ENCODE results near the gene LMX1B. TPM values are rescaled to one million over a fixed set of nuclear protein-coding genes. Genes with fewer than 3 reads are reported as not detected.
"Not testable (repeated sequence)": the region's sequence is repeated elsewhere in the genome, so short reads cannot be mapped to it uniquely, and the experiment has no call there.

Gene LMX1B
- total RNA-seq, 1 donor from 2014 or later: 1.3 TPM

GRCh38 chr9:126578029-126578428, 35.7 kb upstream of the LMX1B start:
- DNase-seq: no peak
- TF ChIP-seq CTCF (IDR thresholded peaks at IDR 0.05; ENCODE audit: borderline replicate concordance): no peak
- Histone ChIP-seq H3K36me3 (no peaks in the 10 kb centered on the region), H3K4me3 (no peak overlapping the region), H3K27me3 (ENCODE audit: low read depth) (peaks cover 30% of the 10 kb centered on the region), H3K9me3 (replicated peaks) (no peaks in the 10 kb centered on the region), H3K4me1 (no peaks in the 10 kb centered on the region), H3K27ac (replicated peaks) (no peak overlapping the region)
- intact Hi-C loops (cut with micrococcal nuclease): no loop called here

DNA sequence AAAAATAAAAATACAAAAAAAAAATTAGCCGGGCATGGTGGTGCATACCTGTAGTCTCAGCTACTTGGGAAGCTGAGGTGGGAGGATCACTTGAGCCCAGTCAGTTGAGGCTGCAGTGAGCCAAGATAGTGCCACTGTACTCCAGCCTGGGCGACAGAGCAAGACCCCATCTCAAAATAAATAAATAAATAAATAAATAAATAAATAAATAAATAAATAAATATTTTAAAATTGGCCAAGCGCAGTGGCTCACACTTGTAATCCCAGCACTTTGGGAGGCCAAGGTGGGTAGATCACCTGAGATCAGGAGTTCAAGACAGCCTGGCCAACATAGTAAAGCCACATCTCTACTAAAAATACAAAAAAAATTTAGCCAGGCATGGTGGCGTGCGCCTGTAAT, 33.4 kb upstream of the LMX1B start:
- H3K4me3 ChIP-seq; H3K9me3 ChIP-seq (replicated peaks); DNase-seq; H3K4me1 ChIP-seq; H3K27ac ChIP-seq (replicated peaks); intact Hi-C loops (cut with micrococcal nuclease); H3K36me3 ChIP-seq: not testable (repeated sequence)
- H3K27me3 ChIP-seq (ENCODE audit: low read depth): peaks cover 30% of the 10 kb centered on the region

GRCh38 chr9:126581893-126582292, 31.8 kb upstream of the LMX1B start:
- TF ChIP-seq CTCF (IDR thresholded peaks at IDR 0.05; ENCODE audit: borderline replicate concordance): no peak
- no peak for DNase-seq
- Histone ChIP-seq H3K4me1 (peaks cover 7% of the 10 kb centered on the region), H3K36me3 (no peaks in the 10 kb centered on the region), H3K9me3 (replicated peaks) (no peaks in the 10 kb centered on the region), H3K4me3 (no peak overlapping the region), H3K27me3 (ENCODE audit: low read depth) (peaks cover 25% of the 10 kb centered on the region), H3K27ac (replicated peaks) (no peak overlapping the region)
- intact Hi-C loops (cut with micrococcal nuclease): no loop called here

GRCh38 chr9:126582427-126582826, 31.3 kb upstream of the LMX1B start:
- DNase-seq: no peak
- no peak for TF ChIP-seq CTCF (IDR thresholded peaks at IDR 0.05; ENCODE audit: borderline replicate concordance)
- Histone ChIP-seq H3K4me3 (no peak overlapping the region), H3K36me3 (no peaks in the 10 kb centered on the region), H3K9me3 (replicated peaks) (no peaks in the 10 kb centered on the region), H3K27me3 (ENCODE audit: low read depth) (peaks cover 21% of the 10 kb centered on the region), H3K27ac (replicated peaks) (no peak overlapping the region), H3K4me1 (peaks cover 12% of the 10 kb centered on the region)
- intact Hi-C loops (cut with micrococcal nuclease): no loop called here

DNA sequence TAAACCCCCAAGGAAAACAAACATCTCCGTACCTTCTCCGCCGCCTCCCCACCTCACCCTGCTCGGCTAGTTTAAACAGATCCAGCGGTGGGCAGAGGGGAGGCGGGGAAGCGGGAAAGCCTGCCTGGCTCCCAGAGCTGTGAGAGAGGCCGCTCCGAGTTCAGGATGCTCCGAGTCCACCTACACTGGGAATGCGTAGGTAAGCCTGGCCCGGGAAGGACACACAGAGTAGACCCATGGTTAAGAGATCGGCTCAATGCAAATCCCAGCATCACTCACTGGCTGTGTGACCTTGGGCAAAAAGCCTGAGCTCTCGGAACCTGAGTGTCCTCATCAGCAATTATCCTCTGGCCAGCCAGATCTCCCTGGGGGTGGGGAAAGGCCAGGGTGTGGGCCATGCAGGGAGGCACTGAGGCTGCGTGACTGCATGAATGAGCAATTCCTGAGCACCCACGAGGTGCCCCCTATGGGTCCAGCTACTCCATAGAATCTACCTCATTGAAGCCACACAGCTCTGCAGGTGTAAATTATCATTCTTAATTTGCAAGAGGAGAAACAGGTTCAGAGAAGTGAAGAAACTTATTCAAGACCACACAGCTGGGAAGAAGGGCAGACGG, 30.5 kb upstream of the LMX1B start:
- TF ChIP-seq CTCF (IDR thresholded peaks at IDR 0.05; ENCODE audit: borderline replicate concordance): no peak
- H3K4me3 ChIP-seq: no peak overlapping the region
- peaks cover 20% of the 10 kb centered on the region for H3K4me1 ChIP-seq
- no peak overlapping the region for H3K27ac ChIP-seq (replicated peaks)
- no peaks in the 10 kb centered on the region for H3K36me3 ChIP-seq
- H3K27me3 ChIP-seq (ENCODE audit: low read depth): peaks cover 12% of the 10 kb centered on the region
- H3K9me3 ChIP-seq (replicated peaks): no peaks in the 10 kb centered on the region
- intact Hi-C loops (cut with micrococcal nuclease): no loop called here
- no peak for DNase-seq

- TF ChIP-seq CTCF (IDR thresholded peaks at IDR 0.05; ENCODE audit: borderline replicate concordance): no peak
- Histone ChIP-seq H3K4me1 (peaks cover 31% of the 10 kb centered on the region), H3K27me3 (ENCODE audit: low read depth) (no peaks in the 10 kb centered on the region), H3K4me3 (no peak overlapping the region), H3K36me3 (no peaks in the 10 kb centered on the region), H3K27ac (replicated peaks) (no peak overlapping the region), H3K9me3 (replicated peaks) (no peaks in the 10 kb centered on the region)
- intact Hi-C loops (cut with micrococcal nuclease): no loop called here
- DNase-seq: no peak
Measured at GRCh38 chr9:126584611-126585010, 29.1 kb upstream of the LMX1B start.
